Measurements from ENCODE around the gene RNF31.

RNF31 gene

GRCh38 chr14:24204163-24205146 is 57.2 kb downstream of the RNF31 start:
- no peak for DNase-seq

- DNase-seq: no peak
These were observed 59.2 kb downstream of the RNF31 start for GRCh38 chr14:24206260-24207103.

- no peak for DNase-seq
These were observed 59.8 kb downstream of the RNF31 start for GRCh38 chr14:24207104-24207551.

GRCh38 chr14:24207625-24208024 is 60.3 kb downstream of the RNF31 start:
- no peak for DNase-seq

Measured in fibroblast of upper back skin (primary cell).